Measurements from ENCODE around the gene TBC1D24.
A peak's percentile ranks its signal among the peaks of the same experiment; 100 is the strongest.

The TBC1D24 gene

GRCh38 chr16:2482249-2482648 is 7.3 kb downstream of the TBC1D24 start:
- Histone ChIP-seq H3K36me3 (replicated peaks in 1 of 2; ENCODE audit: control insufficient read depth in 2 of 2, insufficient read depth in 2 of 2, low read length in 2 of 2) (no peaks in the 10 kb centered on the region), H3K79me1 (ENCODE audit: low read depth, low read length) (peaks cover 16% of the 10 kb centered on the region), H3K9ac (ENCODE audit: low read depth, low read length, poor library complexity) (peak overlapping the region; percentile 65), H4K8ac (ENCODE audit: low read depth, low read length) (no peak overlapping the region), H4K91ac (ENCODE audit: low read depth, low read length, poor library complexity) (no peak overlapping the region), H3K18ac (ENCODE audit: low read length) (no peak overlapping the region), H3K4me1 (ENCODE audit: control insufficient read depth in 2 of 2, insufficient read depth in 1 of 2, low read depth in 1 of 2, low read length in 2 of 2) (peaks cover 0 to 2% of the 10 kb centered on the region in 2 donors), H3K14ac (ENCODE audit: low read length) (no peak overlapping the region), H3K27ac (replicated peaks; ENCODE audit: low read length) (no peak overlapping the region), H2AK5ac (ENCODE audit: low read depth, low read length) (no peak overlapping the region), H3K4me3 (ENCODE audit: low read length in 2 of 2) (no peak overlapping the region), H3K27me3 (ENCODE audit: control insufficient read depth in 3 of 3, insufficient read depth in 3 of 3, low read depth in 1 of 3, low read length in 3 of 3) (no peaks in the 10 kb centered on the region), H2BK15ac (ENCODE audit: low read length) (no peak overlapping the region), H3K4ac (ENCODE audit: low read length) (no peak overlapping the region), H3K23ac (ENCODE audit: low read depth, low read length, poor library complexity) (peak overlapping the region; percentile 25), H2BK12ac (ENCODE audit: low read length) (no peak overlapping the region), H3K9me3 (replicated peaks in 1 of 2; ENCODE audit: control insufficient read depth in 2 of 2, insufficient read depth in 1 of 2, low read depth in 1 of 2, low read length in 2 of 2) (no peaks in the 10 kb centered on the region), H2BK120ac (ENCODE audit: low read depth, low read length) (no peak overlapping the region), H3K4me2 (ENCODE audit: insufficient read depth, low read length, poor library complexity, severe bottlenecking) (no peak overlapping the region), H2AFZ (ENCODE audit: low read length) (no peak overlapping the region), H2BK5ac (ENCODE audit: low read length) (no peak overlapping the region)
- WGBS, 2 donors (ENCODE audit: extremely low coverage in 2 of 2, insufficient read length in 2 of 2, insufficient replicate concordance in 1 of 2): no CpG with 5 or more reads among the region's 13 CpGs
- no peak for DNase-seq (ENCODE audit: low spot score)

- WGBS, 2 donors (ENCODE audit: extremely low coverage in 2 of 2, insufficient read length in 2 of 2, insufficient replicate concordance in 1 of 2): no CpG with 5 or more reads among the region's 32 CpGs
- H4K8ac ChIP-seq (ENCODE audit: low read depth, low read length): no peak overlapping the region
- DNase-seq (ENCODE audit: low spot score): no peak
- H3K79me1 ChIP-seq (ENCODE audit: low read depth, low read length): peaks cover 21% of the 10 kb centered on the region
- H3K18ac ChIP-seq (ENCODE audit: low read length): no peak overlapping the region
- H3K27me3 ChIP-seq (ENCODE audit: control insufficient read depth in 3 of 3, insufficient read depth in 3 of 3, low read depth in 1 of 3, low read length in 3 of 3): no peaks in the 10 kb centered on the region
- no peak overlapping the region for H4K91ac ChIP-seq (ENCODE audit: low read depth, low read length, poor library complexity)
- H2AK5ac ChIP-seq (ENCODE audit: low read depth, low read length): peak overlapping the region; percentile 29
- H3K4me3 ChIP-seq (ENCODE audit: low read length in 2 of 2): no peak overlapping the region
- H2BK120ac ChIP-seq (ENCODE audit: low read depth, low read length): no peak overlapping the region
- H3K9me3 ChIP-seq (replicated peaks in 1 of 2; ENCODE audit: control insufficient read depth in 2 of 2, insufficient read depth in 1 of 2, low read depth in 1 of 2, low read length in 2 of 2): no peaks in the 10 kb centered on the region
- no peak overlapping the region for H2AFZ ChIP-seq (ENCODE audit: low read length)
- H3K4me2 ChIP-seq (ENCODE audit: insufficient read depth, low read length, poor library complexity, severe bottlenecking): no peak overlapping the region
- H3K4ac ChIP-seq (ENCODE audit: low read length): no peak overlapping the region
- H3K36me3 ChIP-seq (replicated peaks in 1 of 2; ENCODE audit: control insufficient read depth in 2 of 2, insufficient read depth in 2 of 2, low read length in 2 of 2): no peaks in the 10 kb centered on the region
- H3K23ac ChIP-seq (ENCODE audit: low read depth, low read length, poor library complexity): peak overlapping the region; percentile 94
- H2BK5ac ChIP-seq (ENCODE audit: low read length): no peak overlapping the region
- no peak overlapping the region for H3K27ac ChIP-seq (replicated peaks; ENCODE audit: low read length)
- H3K4me1 ChIP-seq (ENCODE audit: control insufficient read depth in 2 of 2, insufficient read depth in 1 of 2, low read depth in 1 of 2, low read length in 2 of 2): peaks cover 0 to 2% of the 10 kb centered on the region in 2 donors
- no peak overlapping the region for H2BK15ac ChIP-seq (ENCODE audit: low read length)
- no peak overlapping the region for H3K14ac ChIP-seq (ENCODE audit: low read length)
- no peak overlapping the region for H3K9ac ChIP-seq (ENCODE audit: low read depth, low read length, poor library complexity)
- H2BK12ac ChIP-seq (ENCODE audit: low read length): no peak overlapping the region
Observed at GRCh38 chr16:2482708-2483534, 8.0 kb downstream of the TBC1D24 start.

GRCh38 chr16:2483939-2484897 is 9.3 kb downstream of the TBC1D24 start:
- Histone ChIP-seq H2AFZ (ENCODE audit: low read length) (no peak overlapping the region), H2BK12ac (ENCODE audit: low read length) (peak overlapping the region; percentile 41), H3K23ac (ENCODE audit: low read depth, low read length, poor library complexity) (no peak overlapping the region), H2BK15ac (ENCODE audit: low read length) (no peak overlapping the region), H3K4me2 (ENCODE audit: insufficient read depth, low read length, poor library complexity, severe bottlenecking) (no peak overlapping the region), H3K27ac (replicated peaks; ENCODE audit: low read length) (no peak overlapping the region), H3K4ac (ENCODE audit: low read length) (peak overlapping the region; percentile 31), H2BK5ac (ENCODE audit: low read length) (peak overlapping the region; percentile 21), H3K4me3 (ENCODE audit: low read length in 2 of 2) (no peak overlapping the region), H4K8ac (ENCODE audit: low read depth, low read length) (no peak overlapping the region), H3K9ac (ENCODE audit: low read depth, low read length, poor library complexity) (peak overlapping the region; percentile 44), H3K4me1 (ENCODE audit: control insufficient read depth in 2 of 2, insufficient read depth in 1 of 2, low read depth in 1 of 2, low read length in 2 of 2) (peaks cover 0 to 2% of the 10 kb centered on the region in 2 donors), H3K18ac (ENCODE audit: low read length) (no peak overlapping the region), H2AK5ac (ENCODE audit: low read depth, low read length) (no peak overlapping the region), H3K27me3 (ENCODE audit: control insufficient read depth in 3 of 3, insufficient read depth in 3 of 3, low read depth in 1 of 3, low read length in 3 of 3) (no peaks in the 10 kb centered on the region), H3K79me1 (ENCODE audit: low read depth, low read length) (peaks cover 16% of the 10 kb centered on the region), H3K14ac (ENCODE audit: low read length) (peak overlapping the region; percentile 82), H3K36me3 (replicated peaks in 1 of 2; ENCODE audit: control insufficient read depth in 2 of 2, insufficient read depth in 2 of 2, low read length in 2 of 2) (no peaks in the 10 kb centered on the region), H3K9me3 (replicated peaks in 1 of 2; ENCODE audit: control insufficient read depth in 2 of 2, insufficient read depth in 1 of 2, low read depth in 1 of 2, low read length in 2 of 2) (no peaks in the 10 kb centered on the region), H2BK120ac (ENCODE audit: low read depth, low read length) (no peak overlapping the region), H4K91ac (ENCODE audit: low read depth, low read length, poor library complexity) (no peak overlapping the region)
- DNase-seq (ENCODE audit: low spot score): no peak
- no CpG with 5 or more reads among the region's 16 CpGs for WGBS, 2 donors (ENCODE audit: extremely low coverage in 2 of 2, insufficient read length in 2 of 2, insufficient replicate concordance in 1 of 2)
